Fibroblast of the conjunctiva (primary cell): ENCODE results near the gene DPPA2.

Experiments used
- DNase-seq: peaks from one replicate; pipeline ENCODE4 v3.0.0-alpha.2; 2010; ENCODE audit warnings: low read depth

Gene DPPA2

GRCh38 chr3:109325109-109325508 is 8.8 kb upstream of the DPPA2 start:
- no peak for DNase-seq

GRCh38 chr3:109313061-109313460 is 3.3 kb downstream of the DPPA2 start:
- DNase-seq = no peak

DNA sequence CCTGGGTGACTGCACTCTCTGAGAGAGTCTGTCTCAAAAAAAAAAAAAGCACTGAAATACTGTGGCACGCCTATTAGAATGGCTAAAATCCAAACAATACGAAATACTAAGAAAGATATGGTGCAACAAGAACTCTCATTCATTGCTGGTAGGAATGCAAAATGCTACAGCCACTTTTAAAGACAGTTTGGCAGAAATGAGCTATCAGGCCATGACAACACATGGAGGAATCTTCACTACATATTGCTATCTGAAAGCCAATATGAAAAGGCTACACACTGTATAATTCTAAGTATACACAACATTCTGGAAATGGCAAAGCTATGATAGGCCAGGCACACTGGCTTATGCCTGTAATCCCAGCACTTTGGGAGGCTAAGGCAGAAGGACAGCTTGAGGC is 18.8 kb downstream of the DPPA2 start:
- no peak for DNase-seq

- DNase-seq = no peak
Measured at GRCh38 chr3:109284071-109284470, 32.2 kb downstream of the DPPA2 start.

- DNase-seq = no peak
Measured at GRCh38 chr3:109278546-109278945, 37.8 kb downstream of the DPPA2 start.

- DNase-seq = no peak
Measured at GRCh38 chr3:109278141-109278540, 38.2 kb downstream of the DPPA2 start.

DNA sequence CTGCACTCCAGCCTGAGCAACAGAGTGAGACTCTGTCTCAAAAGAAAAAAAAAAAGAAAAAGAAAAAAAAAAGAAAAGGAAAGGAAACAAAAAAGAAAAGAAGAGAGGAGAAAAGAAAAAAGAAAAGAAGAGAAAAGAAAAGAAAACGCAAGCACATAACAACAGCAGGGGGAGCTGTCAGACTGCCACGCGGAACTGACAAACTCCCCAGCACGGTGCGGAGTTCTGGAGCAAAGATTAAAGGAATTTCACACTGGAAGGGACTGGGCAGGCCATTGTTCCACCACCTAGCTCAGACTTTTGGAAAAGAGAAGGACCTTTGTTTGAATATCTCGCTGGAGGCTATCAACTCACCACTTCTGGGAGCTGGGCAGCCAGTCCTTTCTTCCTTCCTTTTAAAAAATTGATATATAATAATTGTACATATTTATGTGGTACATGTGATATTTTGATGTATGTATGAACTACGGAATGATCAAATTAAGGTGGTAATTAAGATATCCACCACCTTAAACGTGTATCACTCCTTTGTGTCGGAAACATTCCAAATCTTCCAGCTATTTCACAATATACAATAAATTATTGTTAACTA is 40.5 kb downstream of the DPPA2 start:
- DNase-seq = peak; percentile 44

DNA sequence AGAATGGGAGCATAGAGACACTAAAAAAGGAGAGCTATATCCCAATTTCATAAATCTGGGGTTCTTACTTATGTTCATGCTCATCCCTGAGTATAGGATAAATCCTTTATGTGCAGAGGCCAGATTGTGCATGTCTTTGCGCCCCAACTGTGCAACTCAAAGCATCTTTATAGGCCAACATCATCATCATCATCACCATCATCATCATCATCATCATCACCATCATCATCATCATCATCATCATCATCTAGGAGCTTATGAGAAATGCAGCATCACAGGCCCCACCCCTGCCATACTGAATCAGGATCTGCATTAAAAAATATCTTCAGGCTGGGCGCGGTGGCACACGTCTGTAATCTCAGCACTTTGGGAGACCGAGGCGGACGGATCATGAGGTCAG is 45.5 kb downstream of the DPPA2 start:
- DNase-seq = no peak

DNA sequence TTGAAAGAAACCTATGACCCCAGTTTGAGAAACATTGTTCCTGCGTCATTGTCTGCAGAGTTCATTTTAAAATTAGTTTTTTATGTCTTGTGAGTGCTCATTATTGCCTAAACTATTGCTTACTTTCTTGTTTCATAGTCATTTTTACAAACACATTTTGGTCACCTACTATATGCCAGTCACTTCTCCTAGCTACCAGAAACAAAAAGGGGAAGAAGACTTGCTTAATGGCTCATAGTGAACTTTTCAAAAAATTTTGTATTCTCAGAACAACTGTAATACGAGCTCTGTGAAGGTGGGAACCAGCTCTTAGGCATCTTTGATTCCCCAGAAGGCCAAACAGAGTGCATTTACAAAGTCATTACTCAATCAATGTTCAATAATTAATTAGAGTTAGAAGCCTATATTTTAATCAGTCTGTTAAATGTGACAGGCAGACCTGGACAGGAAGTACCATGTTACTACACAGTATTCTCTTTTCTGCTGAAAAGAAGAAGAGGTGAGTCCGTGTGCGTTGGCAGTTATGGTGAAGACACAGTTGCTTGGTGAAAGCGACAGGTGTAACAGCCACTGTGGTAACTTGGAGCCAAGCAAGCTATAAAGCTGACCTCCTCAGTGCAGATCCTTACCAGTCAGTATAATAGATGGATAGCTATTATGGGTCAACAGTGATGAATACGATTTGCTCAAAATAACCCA is 46.6 kb downstream of the DPPA2 start:
- DNase-seq = no peak

DNA sequence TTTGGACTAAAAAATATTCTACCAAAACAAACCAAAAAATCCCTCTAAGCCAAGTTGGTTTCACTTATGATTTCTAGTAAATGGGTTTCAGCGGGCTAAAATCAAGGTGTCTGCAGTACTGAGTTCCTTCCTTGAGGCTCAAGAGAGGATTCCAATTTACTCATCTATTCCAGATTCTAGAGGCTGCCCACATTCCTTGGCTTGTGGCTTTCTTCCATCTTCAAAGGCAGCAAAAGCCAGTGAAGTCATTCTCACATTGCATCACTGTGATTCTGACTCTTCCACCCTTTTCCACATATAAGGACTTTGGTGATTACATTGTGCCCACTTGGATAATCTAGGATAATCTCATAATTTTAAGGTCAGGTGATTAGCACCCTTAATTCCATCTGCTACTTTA is 48.1 kb downstream of the DPPA2 start:
- DNase-seq = no peak

- no peak for DNase-seq
Measured at GRCh38 chr3:109265295-109265694, 51.0 kb downstream of the DPPA2 start.

- peak; percentile 8 for DNase-seq
Measured at GRCh38 chr3:109257269-109257668, 59.0 kb downstream of the DPPA2 start.

DNA sequence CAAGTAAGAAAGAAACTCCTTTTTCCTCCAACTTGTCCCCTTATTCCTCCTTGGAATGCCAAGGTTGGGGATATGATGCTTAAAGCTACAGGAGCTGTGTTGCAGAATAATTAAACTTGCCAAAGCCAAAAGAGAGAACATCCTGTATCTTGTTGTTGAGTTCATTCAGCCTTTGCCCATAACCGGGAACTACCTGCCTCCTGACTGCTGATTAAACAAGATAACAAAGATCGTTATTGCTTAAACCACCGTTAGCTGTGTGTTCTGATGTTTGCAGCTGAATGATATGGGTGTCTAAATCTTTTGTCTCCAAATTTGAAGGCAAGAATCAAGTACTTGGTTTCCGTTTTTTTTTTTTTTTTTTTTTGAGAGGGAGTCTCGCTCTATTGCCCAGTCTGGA is 61.5 kb downstream of the DPPA2 start:
- no peak for DNase-seq

DNA sequence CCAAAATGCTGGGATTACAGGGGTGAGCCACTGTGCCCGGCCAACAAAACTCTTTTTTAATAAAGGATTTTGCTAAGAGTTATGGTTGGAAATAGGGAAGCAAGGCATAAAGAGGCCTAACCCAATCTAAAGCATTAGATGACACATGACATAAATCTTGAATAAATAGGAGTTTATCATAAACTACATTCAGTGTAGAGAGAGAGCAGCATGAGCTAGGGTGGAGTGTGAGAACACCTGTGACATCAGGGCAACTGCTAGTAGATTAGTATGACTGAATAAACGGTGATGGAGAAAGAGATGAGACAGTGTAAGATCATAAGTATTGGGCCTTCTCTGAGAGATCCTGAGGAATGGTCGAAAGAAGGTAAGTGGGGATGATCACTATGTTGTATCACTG is 63.7 kb downstream of the DPPA2 start:
- no peak for DNase-seq
